HG03039 (cell line): Measurements from ENCODE around the gene PEAK1.

Experiments used
- ATAC-seq: cut with Tn5 transposase; IDR thresholded peaks from one replicate; pipeline ENCODE4 v1.9.1; 2021; ENCODE audit warnings: mild to moderate bottlenecking, moderate library complexity; ENCODE audit not compliant: unreplicated experiment

PEAK1 gene

GRCh38 chr15:77419836-77420609 is at the start of gene PEAK1:
PEAK1 (minus strand) TSS chr15:77420104; CDS start chr15:77181926, 238,178 bp downstream.
- ATAC-seq = peak; percentile 86

GRCh38 chr15:77468896-77469295 is 49.0 kb upstream of the PEAK1 start:
- ATAC-seq = no peak

GRCh38 chr15:77466521-77466920 is 46.6 kb upstream of the PEAK1 start:
- no peak for ATAC-seq

- ATAC-seq = no peak
Measured at GRCh38 chr15:77464129-77464865, 44.4 kb upstream of the PEAK1 start.

- ATAC-seq = no peak
Measured at GRCh38 chr15:77461486-77461885, 41.6 kb upstream of the PEAK1 start.

- no peak for ATAC-seq
Measured at GRCh38 chr15:77459031-77459430, 39.1 kb upstream of the PEAK1 start.

- ATAC-seq = no peak
Measured at GRCh38 chr15:77457905-77458265, 38.0 kb upstream of the PEAK1 start.

GRCh38 chr15:77457191-77457904 is 37.4 kb upstream of the PEAK1 start:
- no peak for ATAC-seq

- ATAC-seq = no peak
Measured at GRCh38 chr15:77456746-77457145, 36.8 kb upstream of the PEAK1 start.

- ATAC-seq = no peak
Measured at GRCh38 chr15:77455696-77456321, 35.9 kb upstream of the PEAK1 start.

GRCh38 chr15:77454951-77455350 is 35.0 kb upstream of the PEAK1 start:
- ATAC-seq = no peak

- ATAC-seq = no peak
Measured at GRCh38 chr15:77454265-77454664, 34.4 kb upstream of the PEAK1 start.

GRCh38 chr15:77446840-77447390 is 27.0 kb upstream of the PEAK1 start:
- no peak for ATAC-seq

GRCh38 chr15:77440378-77440999 is 20.6 kb upstream of the PEAK1 start:
- peak; percentile 65 for ATAC-seq

- ATAC-seq = no peak
Measured at GRCh38 chr15:77437264-77437663, 17.4 kb upstream of the PEAK1 start.

- no peak for ATAC-seq
Measured at GRCh38 chr15:77436822-77437221, 16.9 kb upstream of the PEAK1 start.

GRCh38 chr15:77430652-77431051 is 10.7 kb upstream of the PEAK1 start:
- no peak for ATAC-seq

GRCh38 chr15:77430213-77430612 is 10.3 kb upstream of the PEAK1 start:
- no peak for ATAC-seq

- no peak for ATAC-seq
Measured at GRCh38 chr15:77426871-77427270, 7.0 kb upstream of the PEAK1 start.

GRCh38 chr15:77426377-77426776 is 6.5 kb upstream of the PEAK1 start:
- no peak for ATAC-seq
